Medulla oblongata (tissue), 1 donor: ENCODE data around the gene HOXB5.

Source experiments
- DNase-seq: peaks from one replicate; pipeline ENCODE4 v3.0.0-alpha.2; 2015; ENCODE audit errors: extremely low spot score

Gene HOXB5

GRCh38 chr17:48593126-48593829, at the start of gene HOXB5:
Gene HOXB5 (minus strand): TSS chr17:48593779. CDS start chr17:48593682, 97 bp downstream.
- DNase-seq, result no peak

DNA sequence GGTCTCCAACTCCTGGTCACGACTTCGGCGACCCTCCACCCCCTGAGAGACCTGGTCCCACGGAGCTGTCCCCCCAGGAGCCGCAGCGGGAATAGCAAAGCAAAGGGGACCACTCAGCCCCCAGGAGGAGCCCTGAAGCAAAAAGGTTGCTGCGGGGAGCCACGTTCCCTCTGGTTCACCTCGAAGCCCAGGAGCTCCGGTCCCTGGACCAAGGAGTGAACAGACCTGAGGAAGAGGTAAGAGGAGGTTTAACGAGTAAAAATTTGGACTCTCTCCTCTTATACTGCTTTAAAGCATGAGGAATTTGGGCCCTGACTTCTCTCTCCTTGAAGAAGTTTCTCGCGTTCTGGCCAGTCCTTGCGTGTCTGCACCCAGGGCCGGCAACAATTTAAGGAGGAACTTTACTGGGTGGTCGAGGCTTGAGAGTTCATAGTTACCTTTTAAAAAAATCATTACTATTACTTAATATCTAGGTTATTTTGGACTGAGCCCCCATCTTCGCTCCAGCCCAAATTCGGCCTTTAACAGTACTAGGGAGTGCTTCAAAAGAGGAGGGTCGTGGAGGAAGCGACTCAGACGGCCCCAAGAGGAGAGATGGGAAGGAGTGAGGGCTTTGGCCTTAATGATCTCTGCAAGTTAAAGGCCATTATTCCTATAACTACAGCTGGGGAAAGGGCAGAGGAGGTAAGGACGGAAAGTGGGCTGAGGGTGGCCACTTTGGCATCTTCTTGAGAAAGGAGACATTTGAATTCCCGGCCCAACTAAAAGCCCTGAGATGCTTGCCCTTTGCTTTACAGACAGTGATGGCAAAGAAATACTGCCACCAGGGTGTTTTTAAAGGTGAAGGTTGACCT, 49.5 kb upstream of the HOXB5 start:
- no peak for DNase-seq

DNA sequence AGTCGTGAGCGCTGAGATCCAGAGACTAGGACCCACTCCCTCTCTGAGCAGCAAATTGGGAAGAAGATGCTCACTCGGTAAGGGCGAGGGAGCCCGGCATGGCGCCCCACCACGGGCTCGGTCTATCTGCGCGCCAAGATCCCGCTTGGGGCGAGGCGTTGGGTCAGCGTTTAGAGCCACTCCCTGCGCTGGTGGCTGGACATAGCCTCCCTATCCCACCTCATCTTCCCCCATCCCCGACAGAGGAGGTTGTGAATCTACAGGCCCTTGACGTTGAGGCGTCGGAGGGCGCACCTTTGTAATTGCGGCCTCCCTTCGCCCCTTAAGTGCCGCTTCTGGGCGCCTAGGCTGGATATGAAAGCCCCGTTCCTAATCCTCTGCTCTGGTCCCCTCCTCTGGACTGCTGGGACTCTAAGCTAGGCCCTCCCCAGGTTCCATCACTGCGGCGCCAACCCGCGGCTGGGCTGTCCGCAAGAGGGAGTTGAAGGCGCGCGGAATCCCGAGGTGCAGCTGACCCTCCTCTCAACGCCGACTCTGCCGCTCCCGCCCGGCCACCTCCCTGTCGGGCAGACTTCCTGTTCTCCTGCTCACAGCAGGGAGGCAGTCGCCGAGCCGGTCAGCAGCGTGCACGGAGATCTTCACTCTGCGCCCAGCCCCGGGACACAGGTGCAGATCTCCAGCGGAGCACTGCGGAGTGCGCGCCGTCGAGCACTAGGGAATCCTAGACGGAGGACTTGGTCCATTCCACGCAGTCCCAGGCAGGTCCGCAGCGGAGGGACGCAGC, 48.7 kb upstream of the HOXB5 start:
- DNase-seq, result no peak

- no peak for DNase-seq
Measured at GRCh38 chr17:48641541-48642058, 48.0 kb upstream of the HOXB5 start.

DNA sequence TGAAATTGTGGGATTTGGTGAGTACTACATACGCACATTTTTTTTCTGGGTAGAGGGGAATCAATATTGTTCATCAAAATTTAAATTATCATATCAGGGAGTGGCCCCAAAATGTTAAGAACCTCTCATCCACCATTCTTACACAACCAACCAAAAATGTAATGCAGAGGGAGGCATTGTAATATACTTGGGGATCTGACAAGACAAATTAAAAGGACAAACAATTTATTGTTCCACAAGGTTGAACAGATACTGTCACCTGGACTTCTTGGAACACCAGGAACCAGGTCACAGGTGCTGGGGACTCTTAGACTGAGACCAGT, 47.2 kb upstream of the HOXB5 start:
- no peak for DNase-seq

- DNase-seq, result no peak
Measured at GRCh38 chr17:48639982-48640857, 46.6 kb upstream of the HOXB5 start.

DNA sequence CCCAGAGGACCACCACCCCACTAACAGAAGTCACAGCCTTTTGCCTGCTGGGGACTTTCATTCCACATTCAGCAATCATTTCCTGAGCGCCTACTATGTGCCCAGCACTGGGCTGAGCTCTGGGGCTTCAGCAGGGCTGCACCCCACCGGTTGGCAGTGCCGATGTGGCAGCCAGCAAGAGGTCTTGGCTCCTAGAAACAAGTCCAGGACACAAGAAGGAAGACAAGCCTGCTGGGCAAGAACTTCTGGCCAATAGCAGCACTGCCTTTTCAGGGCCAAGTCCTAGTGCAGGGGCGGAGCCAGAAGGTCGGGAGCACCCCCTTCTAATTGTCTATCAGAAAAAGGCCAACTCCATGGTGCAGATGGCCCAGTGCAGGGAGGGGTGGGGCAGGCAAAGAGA, 45.6 kb upstream of the HOXB5 start:
- no peak for DNase-seq

GRCh38 chr17:48637323-48638260, 44.0 kb upstream of the HOXB5 start:
- DNase-seq, result no peak

GRCh38 chr17:48636177-48637018, 42.8 kb upstream of the HOXB5 start:
- DNase-seq, result peak; percentile 57

DNA sequence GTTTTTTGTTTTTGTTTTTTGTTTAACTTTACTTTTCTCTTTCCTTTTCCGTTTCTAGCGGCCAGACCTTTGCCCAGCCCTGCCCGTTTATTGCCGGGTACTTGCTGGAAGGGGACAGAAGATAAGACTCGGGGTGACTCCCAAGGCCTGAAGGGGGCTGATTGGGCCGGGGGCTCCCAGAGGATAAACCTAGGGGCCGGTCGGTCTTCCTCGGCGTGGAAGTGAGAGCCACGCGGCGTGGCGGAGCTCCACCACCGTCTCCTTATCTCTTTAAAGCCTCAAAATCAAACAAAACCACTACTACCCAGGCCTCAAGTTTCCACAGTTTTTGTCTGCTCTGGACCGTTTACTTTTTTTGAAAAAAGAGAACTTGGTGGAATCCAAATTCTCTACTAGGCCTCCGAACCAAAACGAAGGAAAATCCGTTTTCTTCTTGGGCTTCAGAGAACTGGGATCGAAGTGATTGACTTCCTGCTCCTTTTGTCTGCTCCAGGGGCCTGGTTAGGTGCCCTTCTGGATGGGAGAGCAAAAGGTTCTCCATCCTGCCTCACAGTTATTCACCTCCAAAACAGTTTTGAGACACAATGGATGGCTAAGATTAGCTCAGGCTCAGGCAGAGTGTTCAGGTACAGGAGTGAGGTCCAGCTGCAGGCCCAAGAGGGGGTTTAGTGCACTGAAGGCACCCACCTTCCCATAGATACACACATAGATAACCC, 41.1 kb upstream of the HOXB5 start:
- DNase-seq, result no peak

DNA sequence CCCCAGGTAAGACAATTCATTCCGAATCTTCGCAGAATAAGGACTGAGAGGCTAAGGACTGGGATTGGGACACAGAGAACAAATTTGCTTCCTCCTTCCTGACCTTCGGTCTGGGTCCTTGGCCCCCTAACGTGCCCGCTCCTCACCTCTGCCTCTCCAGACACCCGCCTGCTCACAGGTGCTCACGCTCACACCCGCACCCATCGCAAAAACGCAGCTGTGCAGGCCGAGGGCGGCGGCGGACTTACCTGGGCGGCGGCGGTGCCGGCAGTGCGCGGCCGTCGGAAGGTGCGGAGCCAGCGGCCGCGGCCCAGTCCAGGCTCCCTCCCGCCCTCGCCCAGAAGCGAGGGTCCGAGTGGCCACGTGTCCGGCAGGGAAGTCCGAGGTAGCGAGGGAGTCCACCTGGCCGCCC, 39.7 kb upstream of the HOXB5 start:
- no peak for DNase-seq

GRCh38 chr17:48632579-48633265, 39.1 kb upstream of the HOXB5 start:
- DNase-seq, result no peak

- no peak for DNase-seq
Measured at GRCh38 chr17:48631693-48632578, 38.4 kb upstream of the HOXB5 start.

- no peak for DNase-seq
Measured at GRCh38 chr17:48630925-48631692, 37.5 kb upstream of the HOXB5 start.

- no peak for DNase-seq
Measured at GRCh38 chr17:48630009-48630924, 36.7 kb upstream of the HOXB5 start.
